HepG2 (cell line): ENCODE results near the gene HOXA9. TPM values are rescaled to one million over a fixed set of nuclear protein-coding genes. Genes with fewer than 3 reads are reported as not detected.

Source experiments
- CTCF ChIP-seq: sonication (generic); formaldehyde crosslinking; IDR thresholded peaks from 2 replicates; pipeline ENCODE4 v1.5.0; 2020; ENCODE audit warnings: mild to moderate bottlenecking, missing genetic modification reagents, moderate library complexity
- GATAD2A ChIP-seq: IDR thresholded peaks from 2 replicates; pipeline ENCODE4 v1.6.1; 2016
- HOXA3 ChIP-seq: sonication (generic); formaldehyde crosslinking; IDR thresholded peaks from 2 replicates; pipeline ENCODE4 v1.5.0; 2020; ENCODE audit warnings: missing genetic modification reagents
- KDM2A ChIP-seq: sonication (generic); formaldehyde crosslinking; IDR thresholded peaks from 2 replicates; pipeline ENCODE4 v1.4.0; 2020; ENCODE audit warnings: low read depth, missing genetic modification reagents, borderline replicate concordance
- MXD4 ChIP-seq: IDR thresholded peaks from 2 replicates; pipeline ENCODE4 v1.6.1; 2016; ENCODE audit warnings: mild to moderate bottlenecking, missing biosample characterization, missing genetic modification reagents
- MYC ChIP-seq: sonication (generic); formaldehyde crosslinking; IDR thresholded peaks from 2 replicates; pipeline ENCODE4 v1.9.0; 2021; ENCODE audit warnings: missing genetic modification reagents, borderline replicate concordance
- NCOA1 ChIP-seq: sonication (generic); formaldehyde crosslinking; IDR thresholded peaks from 2 replicates; pipeline ENCODE4 v1.9.0; 2021; ENCODE audit warnings: missing genetic modification reagents
- ONECUT2 ChIP-seq: sonication (generic); formaldehyde crosslinking; IDR thresholded peaks from 2 replicates; pipeline ENCODE4 v1.4.0; 2020; ENCODE audit warnings: missing genetic modification reagents
- POGZ ChIP-seq: sonication (generic); formaldehyde crosslinking; IDR thresholded peaks from 2 replicates; pipeline ENCODE4 v1.4.0; 2020; ENCODE audit warnings: mild to moderate bottlenecking, missing genetic modification reagents
- TBX2 ChIP-seq: sonication (generic); formaldehyde crosslinking; IDR thresholded peaks from 2 replicates; pipeline ENCODE4 v1.5.0; 2020; ENCODE audit warnings: missing genetic modification reagents, mild to moderate bottlenecking, borderline replicate concordance
- THRA ChIP-seq: sonication (generic); formaldehyde crosslinking; IDR thresholded peaks from 2 replicates; pipeline ENCODE4 v1.4.0; 2020; ENCODE audit warnings: missing genetic modification reagents, borderline replicate concordance
- UBTF ChIP-seq: sonication (generic); formaldehyde crosslinking; IDR thresholded peaks from 2 replicates; pipeline ENCODE4 v1.4.0; 2020; ENCODE audit warnings: mild to moderate bottlenecking, missing genetic modification reagents
- YEATS2 ChIP-seq: sonication (generic); formaldehyde crosslinking; IDR thresholded peaks from 2 replicates; pipeline ENCODE4 v1.4.0; 2020; ENCODE audit warnings: missing genetic modification reagents, borderline replicate concordance
- ZNF274 ChIP-seq: sonication (generic); formaldehyde crosslinking; IDR thresholded peaks from 2 replicates; pipeline ENCODE4 v1.5.1; 2020; ENCODE audit warnings: mild to moderate bottlenecking, missing genetic modification reagents
- ZNF501 ChIP-seq: sonication (generic); formaldehyde crosslinking; IDR thresholded peaks from 2 replicates; pipeline ENCODE4 v1.5.1; 2020; ENCODE audit warnings: mild to moderate bottlenecking, moderate library complexity, missing genetic modification reagents
- ZNF552 ChIP-seq: sonication (generic); formaldehyde crosslinking; IDR thresholded peaks from 2 replicates; pipeline ENCODE4 v1.9.0; 2022; ENCODE audit warnings: missing genetic modification reagents, mild to moderate bottlenecking, borderline replicate concordance
- ZNF768 ChIP-seq: sonication (generic); formaldehyde crosslinking; IDR thresholded peaks from 2 replicates; pipeline ENCODE4 v1.4.0; 2020; ENCODE audit warnings: missing genetic modification reagents
- polyA plus RNA-seq, 8 experiments: library from polyadenylated mRNA; depleted of rRNA in 3 of 8; stranded (reverse) in 7 of 8; unstranded in 1 of 8; fragments of >200 nt; fragmentation: Illumina TruSeq in 4 of 8; extraction: Trizol in 4 of 8; gene quantifications; 2 replicates each; pipeline versions ENCODE4 v1.2.1 to v1.2.3, GENCODE V29; 2011 to 2016; ENCODE audit warnings: low read depth in 4 of 8, missing spikeins in 1 of 8, mixed read lengths in 1 of 8; ENCODE audit not compliant: insufficient read depth in 1 of 8
- total RNA-seq, 5 experiments: library from RNA; depleted of rRNA; stranded (reverse); fragments of >200 nt; fragmentation: Illumina TruSeq; extraction: Trizol; gene quantifications; 2 replicates each; pipeline ENCODE4 v1.2.3, GENCODE V29; 2016; ENCODE audit warnings: low read depth in 1 of 5
- TF ChIP-seq, protein P1 (sequence below): sonication (generic); formaldehyde crosslinking; IDR thresholded peaks from 2 replicates; pipeline ENCODE4 v1.8.1; 2023; ENCODE audit warnings: missing genetic modification reagents, mild to moderate bottlenecking, borderline replicate concordance
- TF ChIP-seq, protein P2 (sequence below): sonication (generic); formaldehyde crosslinking; IDR thresholded peaks from 2 replicates; pipeline ENCODE4 v1.4.0; 2020; ENCODE audit warnings: missing genetic modification reagents
- TF ChIP-seq, protein P3 (sequence below): sonication (generic); formaldehyde crosslinking; IDR thresholded peaks from 2 replicates; pipeline ENCODE4 v1.4.0; 2020; ENCODE audit warnings: missing genetic modification reagents, low read depth, mild to moderate bottlenecking, borderline replicate concordance

HOXA9 gene
- total and polyA plus RNA-seq, 2 of the 13 experiments (the other 11 are each of a cell fraction or from before 2014, with no cell fraction given): not detected

DNA sequence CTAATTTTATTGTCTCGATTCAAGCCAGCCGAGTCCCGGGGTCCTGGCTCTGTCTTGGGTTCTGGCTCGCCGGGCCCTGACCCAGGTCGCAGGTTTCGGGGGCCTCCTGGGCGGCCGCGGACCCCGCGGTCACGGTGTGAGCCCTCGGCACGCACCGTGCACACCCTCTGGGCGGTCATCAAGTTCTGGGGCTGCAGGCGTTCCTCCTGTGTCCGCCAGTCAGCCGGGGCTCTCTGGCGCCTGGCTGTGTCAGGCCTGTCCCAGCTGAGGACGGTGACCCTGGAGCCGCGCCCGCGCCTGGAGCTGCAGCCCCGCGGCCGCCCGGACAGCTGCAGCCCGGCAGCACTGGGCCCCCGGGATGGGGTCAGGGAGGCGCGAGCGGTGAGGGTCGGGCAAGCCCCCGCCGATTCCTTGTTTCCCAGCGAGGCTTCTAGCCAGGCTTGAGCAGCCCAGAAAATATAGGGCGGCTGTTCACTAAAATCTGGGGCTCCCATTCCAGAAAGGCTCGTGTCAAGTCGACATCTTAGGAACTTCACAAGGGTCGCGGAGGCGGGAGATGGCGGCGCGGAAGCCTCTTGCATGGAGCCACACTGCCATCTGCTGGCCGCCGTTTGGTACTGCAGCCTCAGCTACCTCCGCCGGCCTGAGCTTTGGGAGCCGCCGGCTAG is 4.7 kb downstream of the HOXA9 start (continued):
- peak; percentile 43 for TF ChIP-seq THRA (CRISPR knock-in tag)
- 0 out of 2 replicates have a peak, but pooled peaks have one; percentile 32 for TF ChIP-seq NCOA1 (CRISPR knock-in tag)
- no peak for TF ChIP-seq ONECUT2 (CRISPR knock-in tag)
- TF ChIP-seq, protein P1, sequence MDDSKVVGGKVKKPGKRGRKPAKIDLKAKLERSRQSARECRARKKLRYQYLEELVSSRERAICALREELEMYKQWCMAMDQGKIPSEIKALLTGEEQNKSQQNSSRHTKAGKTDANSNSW: 0 out of 2 replicates have a peak, but pooled peaks have one; percentile 43
- peak; percentile 97 for TF ChIP-seq CTCF (CRISPR knock-in tag)
- TF ChIP-seq YEATS2: 0 out of 2 replicates have a peak, but pooled peaks have one; percentile 44
- TF ChIP-seq, protein P2, sequence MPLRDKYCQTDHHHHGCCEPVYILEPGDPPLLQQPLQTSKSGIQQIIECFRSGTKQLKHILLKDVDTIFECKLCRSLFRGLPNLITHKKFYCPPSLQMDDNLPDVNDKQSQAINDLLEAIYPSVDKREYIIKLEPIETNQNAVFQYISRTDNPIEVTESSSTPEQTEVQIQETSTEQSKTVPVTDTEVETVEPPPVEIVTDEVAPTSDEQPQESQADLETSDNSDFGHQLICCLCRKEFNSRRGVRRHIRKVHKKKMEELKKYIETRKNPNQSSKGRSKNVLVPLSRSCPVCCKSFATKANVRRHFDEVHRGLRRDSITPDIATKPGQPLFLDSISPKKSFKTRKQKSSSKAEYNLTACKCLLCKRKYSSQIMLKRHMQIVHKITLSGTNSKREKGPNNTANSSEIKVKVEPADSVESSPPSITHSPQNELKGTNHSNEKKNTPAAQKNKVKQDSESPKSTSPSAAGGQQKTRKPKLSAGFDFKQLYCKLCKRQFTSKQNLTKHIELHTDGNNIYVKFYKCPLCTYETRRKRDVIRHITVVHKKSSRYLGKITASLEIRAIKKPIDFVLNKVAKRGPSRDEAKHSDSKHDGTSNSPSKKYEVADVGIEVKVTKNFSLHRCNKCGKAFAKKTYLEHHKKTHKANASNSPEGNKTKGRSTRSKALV (CRISPR knock-in tag): peak; percentile 37; the same call in 1 of the 2 replicates
- peak; percentile 92 for TF ChIP-seq UBTF
- TF ChIP-seq, protein P3, sequence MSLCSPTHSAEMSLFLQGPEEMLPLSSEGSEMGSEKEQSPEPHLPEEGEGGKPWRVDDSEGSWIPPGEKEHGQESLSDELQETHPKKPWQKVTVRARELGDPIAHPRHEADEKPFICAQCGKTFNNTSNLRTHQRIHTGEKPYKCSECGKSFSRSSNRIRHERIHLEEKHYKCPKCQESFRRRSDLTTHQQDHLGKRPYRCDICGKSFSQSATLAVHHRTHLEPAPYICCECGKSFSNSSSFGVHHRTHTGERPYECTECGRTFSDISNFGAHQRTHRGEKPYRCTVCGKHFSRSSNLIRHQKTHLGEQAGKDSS (CRISPR knock-in tag): peak; percentile 28; the same call in 1 of the 2 replicates
- 0 out of 2 replicates have a peak, but pooled peaks have one; percentile 21 for TF ChIP-seq MXD4 (CRISPR knock-in tag)
- TF ChIP-seq POGZ (CRISPR knock-in tag): 0 out of 2 replicates have a peak, but pooled peaks have one; percentile 39
- peak; percentile 52; the same call in 1 of the 2 replicates for TF ChIP-seq TBX2 (CRISPR knock-in tag)
- TF ChIP-seq ZNF768: 0 out of 2 replicates have a peak, but pooled peaks have one; percentile 27
- peak; percentile 40; the same call in 1 of the 2 replicates for TF ChIP-seq ZNF274 (CRISPR knock-in tag)
- TF ChIP-seq KDM2A (CRISPR knock-in tag): peak; percentile 82
- TF ChIP-seq ZNF501 (CRISPR knock-in tag): peak; percentile 64; the same call in 1 of the 2 replicates
- no peak for TF ChIP-seq ZNF552
- peak; percentile 44 for TF ChIP-seq GATAD2A (CRISPR knock-in tag)
- peak; percentile 15; the same call in 1 of the 2 replicates for TF ChIP-seq MYC (CRISPR knock-in tag)
- TF ChIP-seq HOXA3 (CRISPR knock-in tag): peak; percentile 47; the same call in 1 of the 2 replicates
